SK-N-SH (cell line): ENCODE measurements around the gene HHLA2. TPM values are rescaled to one million over a fixed set of nuclear protein-coding genes. Genes with fewer than 3 reads are reported as not detected.
A peak's percentile ranks its signal among the peaks of the same experiment; 100 is the strongest.

Experiments
- CTCF ChIA-PET: fragments of 300-600, 350-600 bp; formaldehyde crosslinking; extraction: SDS; loops from one replicate; lab custom pipeline; 2021; lab: Yijun Ruan, JAX
- POLR2A ChIA-PET: fragments of 350-600 bp; sonication (Branson Sonifier 250); formaldehyde crosslinking; extraction: SDS; loops from one replicate; lab custom pipeline; 2020; ENCODE audit warnings: antibody characterized with exemption, inconsistent platforms; lab: Yijun Ruan, JAX
- DNase-seq: peaks from one replicate; pipeline ENCODE4 v3.0.0; 2012
- H2AFZ ChIP-seq: fragments of 200-600 bp; sonication (generic); 2 replicates; pipeline ENCODE4 v1.8.1; 2016; ENCODE audit warnings: antibody characterized with exemption, mild to moderate bottlenecking, low read depth
- H3F3A ChIP-seq: fragments of 200-600 bp; sonication (generic); replicated peaks from 2 replicates; pipeline ENCODE3; 2016; ENCODE audit warnings: antibody characterized with exemption, mild to moderate bottlenecking; ENCODE audit not compliant: insufficient read depth
- H3K27ac ChIP-seq, 2 experiments: fragments of 200-500 bp in 1 of 2; fragments of 200-600 bp in 1 of 2; sonication (Bioruptor generic) in 1 of 2; sonication (generic), shearing (Covaris generic) in 1 of 2; 2 replicates each; pipeline versions ENCODE4 v1.5.1 to v1.6.1; 2014 to 2016; ENCODE audit warnings: low read depth in 2 of 2, inconsistent platforms in 1 of 2, low read length in 1 of 2, mild to moderate bottlenecking in 1 of 2, mixed read lengths in 1 of 2
- H3K27me3 ChIP-seq: fragments of 200-600 bp; sonication (generic), shearing (Covaris generic); 2 replicates; pipeline ENCODE4 v1.6.1; 2016; ENCODE audit warnings: mixed run types; ENCODE audit not compliant: insufficient read depth
- H3K36me3 ChIP-seq, 2 experiments: fragments of 200-500 bp in 1 of 2; fragments of 200-600 bp in 1 of 2; sonication (Bioruptor generic) in 1 of 2; sonication (generic) in 1 of 2; replicated peaks in 1 of 2; 2 replicates each; pipeline versions ENCODE3 to v1.5.1; 2014 to 2016; ENCODE audit warnings: low read length in 1 of 2, mild to moderate bottlenecking in 1 of 2; ENCODE audit not compliant: insufficient read depth in 2 of 2, control insufficient read depth in 1 of 2
- H3K4me1 ChIP-seq, 2 experiments: fragments of 200-500 bp in 1 of 2; fragments of 200-600 bp in 1 of 2; sonication (Bioruptor generic) in 1 of 2; sonication (generic), shearing (Covaris generic) in 1 of 2; 2 replicates each; pipeline versions ENCODE4 v1.5.1 to v1.6.1; 2014 to 2016; ENCODE audit warnings: low read depth in 1 of 2, low read length in 1 of 2, mixed run types in 1 of 2; ENCODE audit not compliant: insufficient read depth in 2 of 2, control insufficient read depth in 1 of 2
- H3K4me2 ChIP-seq: fragments of 200-600 bp; sonication (generic), shearing (Covaris generic); 2 replicates; pipeline ENCODE4 v1.6.1; 2017; ENCODE audit warnings: mixed run types
- H3K4me3 ChIP-seq, 2 experiments: fragments of 200-500 bp in 1 of 2; fragments of 200-600 bp in 1 of 2; sonication (Bioruptor generic) in 1 of 2; sonication (generic), shearing (Covaris generic) in 1 of 2; 2 replicates each; pipeline versions ENCODE4 v1.5.1 to v1.8.1; 2014 to 2016; ENCODE audit warnings: low read depth in 2 of 2, inconsistent platforms in 1 of 2, low read length in 1 of 2, mild to moderate bottlenecking in 1 of 2, mixed read lengths in 1 of 2, moderate library complexity in 1 of 2
- H3K79me2 ChIP-seq: fragments of 200-600 bp; sonication (generic); 2 replicates; pipeline ENCODE4 v1.8.1; 2017; ENCODE audit warnings: mild to moderate bottlenecking; ENCODE audit not compliant: insufficient read depth
- H3K9ac ChIP-seq: fragments of 200-600 bp; sonication (generic); 2 replicates; pipeline ENCODE4 v1.6.1; 2017; ENCODE audit warnings: mixed run types
- H3K9me2 ChIP-seq: fragments of 200-600 bp; sonication (generic); 2 replicates; pipeline ENCODE4 v1.6.1; 2017; ENCODE audit warnings: mixed run types
- H3K9me3 ChIP-seq: fragments of 200-600 bp; sonication (generic); 2 replicates; pipeline ENCODE4 v1.6.1; 2017; ENCODE audit warnings: mixed run types, mild to moderate bottlenecking, moderate library complexity
- H4K20me1 ChIP-seq: fragments of 200-600 bp; sonication (generic); 2 replicates; pipeline ENCODE4 v1.6.1; 2017; ENCODE audit warnings: mild to moderate bottlenecking, mixed run types; ENCODE audit not compliant: insufficient read depth
- CHD2 ChIP-seq: fragments of 150-350 bp; IDR thresholded peaks from 2 replicates; pipeline ENCODE4 v1.6.1; 2018; ENCODE audit warnings: low read length; ENCODE audit not compliant: partially characterized antibody
- EP300 ChIP-seq, 2 experiments: IDR thresholded peaks; 2 replicates each; pipeline versions ENCODE4 v1.4.0 to v1.6.1; 2012; ENCODE audit warnings: borderline replicate concordance in 1 of 2, low read depth in 1 of 2, low read length in 1 of 2
- FOSL2 ChIP-seq: IDR thresholded peaks from 2 replicates; pipeline ENCODE4 v1.4.0; 2012; ENCODE audit warnings: low read depth, mild to moderate bottlenecking, moderate library complexity, borderline replicate concordance
- FOXM1 ChIP-seq: IDR thresholded peaks from 2 replicates; pipeline ENCODE4 v1.4.0; 2012; ENCODE audit warnings: low read depth, mild to moderate bottlenecking
- GABPA ChIP-seq: IDR thresholded peaks from 2 replicates; pipeline ENCODE4 v1.4.0; 2012; ENCODE audit warnings: low read depth, mild to moderate bottlenecking
- GATA2 ChIP-seq: sonication (generic); formaldehyde crosslinking; IDR thresholded peaks from 2 replicates; pipeline ENCODE4 v1.5.0; 2020; ENCODE audit warnings: mild to moderate bottlenecking, missing genetic modification reagents
- IRF3 ChIP-seq: fragments of 150-350 bp; IDR thresholded peaks from 2 replicates; pipeline ENCODE4 v1.6.1; 2016; ENCODE audit warnings: mild to moderate bottlenecking, low read depth, low read length
- JUND ChIP-seq: IDR thresholded peaks from 2 replicates; pipeline ENCODE4 v1.4.0; 2012
- NFIC ChIP-seq: IDR thresholded peaks from 2 replicates; pipeline ENCODE4 v1.4.0; 2012; ENCODE audit warnings: borderline replicate concordance
- NRF1 ChIP-seq: IDR thresholded peaks from 2 replicates; pipeline ENCODE4 v1.6.1; 2012; ENCODE audit warnings: low read depth, mild to moderate bottlenecking, low read length
- RCOR1 ChIP-seq: fragments of 150-350 bp; IDR thresholded peaks from 2 replicates; pipeline ENCODE4 v1.6.1; 2017; ENCODE audit warnings: antibody characterized with exemption, low read length
- RXRA ChIP-seq: IDR thresholded peaks from 2 replicates; pipeline ENCODE4 v1.4.0; 2012; ENCODE audit warnings: low read depth, mild to moderate bottlenecking, borderline replicate concordance
- SIN3A ChIP-seq: IDR thresholded peaks from 2 replicates; pipeline ENCODE4 v1.6.1; 2012; ENCODE audit warnings: low read depth, mild to moderate bottlenecking, low read length, moderate library complexity, borderline replicate concordance
- TCF12 ChIP-seq: IDR thresholded peaks from 2 replicates; pipeline ENCODE4 v1.4.0; 2012
- USF1 ChIP-seq: IDR thresholded peaks from 2 replicates; pipeline ENCODE4 v1.4.0; 2012; ENCODE audit warnings: low read depth, borderline replicate concordance
- YY1 ChIP-seq: IDR thresholded peaks from 2 replicates; pipeline ENCODE4 v1.4.0; 2012; ENCODE audit warnings: low read depth, mild to moderate bottlenecking
- WGBS: methylation state at CpG from one replicate; pipeline ENCODE4 v1.1.6; 2017; ENCODE audit warnings: low lambda C conversion rate; 5-methylcytosine and 5-hydroxymethylcytosine counted together
- polyA plus RNA-seq, 3 experiments: library from polyadenylated mRNA; depleted of rRNA; stranded (reverse); fragments of >200 nt; gene quantifications; 2 replicates each; pipeline ENCODE4 v1.2.3, GENCODE V29; 2012
- TF ChIP-seq, protein P1 (sequence below): IDR thresholded peaks from 2 replicates; pipeline ENCODE4 v1.4.0; 2012; ENCODE audit warnings: low read depth, borderline replicate concordance
- TF ChIP-seq, protein P2 (sequence below): fragments of 200-600 bp; sonication (generic); IDR thresholded peaks from 2 replicates; pipeline ENCODE4 v1.6.1; 2017; ENCODE audit warnings: antibody characterized with exemption, mild to moderate bottlenecking, moderate library complexity
- TF ChIP-seq, protein P3 (sequence below): IDR thresholded peaks from 2 replicates; pipeline ENCODE4 v1.4.0; 2012; ENCODE audit warnings: low read depth
- TF ChIP-seq, protein P4 (sequence below): fragments of 150-350 bp; IDR thresholded peaks from 2 replicates; pipeline ENCODE4 v1.6.1; 2017; ENCODE audit warnings: antibody characterized with exemption, low read length, low read depth, borderline replicate concordance

Gene HHLA2
- polyA plus RNA-seq, 1 of the 3 experiments (the other 2 are of a cell fraction) = not detected

GRCh38 chr3:108416111-108416869 is 119.9 kb downstream of the HHLA2 start:
- DNase-seq = no peak
- ChIA-PET CTCF (no interaction called here), POLR2A (no interaction called here)
- peak overlapping the region; percentile 48; the same call in 1 of the 2 replicates for H2AFZ ChIP-seq
- H3F3A ChIP-seq = peaks cover 14% of the 10 kb centered on the region
- H3K79me2 ChIP-seq = no peaks in the 10 kb centered on the region
- no peaks in the 10 kb centered on the region for H3K36me3 ChIP-seq
- H3K4me1 ChIP-seq = peaks cover 3 to 22% of the 10 kb centered on the region in 2 experiments; a peak in 3 of 4 replicates
- no peaks in the 10 kb centered on the region for H3K9me2 ChIP-seq
- no peaks in the 10 kb centered on the region for H3K9me3 ChIP-seq
- H4K20me1 ChIP-seq = no peaks in the 10 kb centered on the region
- no peak for TF ChIP-seq GATA2 (CRISPR knock-in tag)
- H3K4me2 ChIP-seq = peak overlapping the region; percentile 26; the same call in 1 of the 2 replicates
- H3K27ac ChIP-seq = peak overlapping the region in 1 of 2 experiments; percentile 6; a peak in 1 of 4 replicates
- H3K27me3 ChIP-seq = no peaks in the 10 kb centered on the region
- H3K4me3 ChIP-seq = no peak overlapping the region
- WGBS = 77% methylated on average over 4 of the region's 4 CpGs
- no peak overlapping the region for H3K9ac ChIP-seq

GRCh38 chr3:108420926-108421325 is 124.6 kb downstream of the HHLA2 start:
- no peaks in the 10 kb centered on the region for H3K36me3 ChIP-seq
- peaks cover 17% of the 10 kb centered on the region for H3F3A ChIP-seq
- H2AFZ ChIP-seq = no peak overlapping the region
- peak overlapping the region in 1 of 2 experiments; percentile 54; a peak in 2 of 4 replicates for H3K27ac ChIP-seq
- no peak overlapping the region for H3K4me3 ChIP-seq
- H3K79me2 ChIP-seq = no peaks in the 10 kb centered on the region
- POLR2A ChIA-PET = interaction anchor here (0.6 kb wide), 1 partner anchor 103 kb away, joined by 3 read pairs; no protein-coding TSS in a partner anchor
- no peak for DNase-seq
- CTCF ChIA-PET = no interaction called here
- no peaks in the 10 kb centered on the region for H3K9me3 ChIP-seq
- H3K9me2 ChIP-seq = no peaks in the 10 kb centered on the region
- H3K4me1 ChIP-seq = peaks cover 0 to 18% of the 10 kb centered on the region in 2 experiments; a peak in 2 of 4 replicates
- H3K9ac ChIP-seq = no peak overlapping the region
- H4K20me1 ChIP-seq = no peaks in the 10 kb centered on the region
- 75% methylated on average over 1 of the region's 2 CpGs for WGBS
- H3K4me2 ChIP-seq = no peak overlapping the region
- no peaks in the 10 kb centered on the region for H3K27me3 ChIP-seq
- TF ChIP-seq YY1 (no peak), RCOR1 (no peak), TCF12 (peak; percentile 54), FOSL2 (peak; percentile 76; the same call in 1 of the 2 replicates), SIN3A (no peak), CHD2 (no peak), RXRA (no peak), USF1 (no peak), NFIC (peak; percentile 68), IRF3 (no peak), FOXM1 (no peak), JUND (peak; percentile 73), GABPA (no peak), NRF1 (no peak), EP300 (IDR thresholded peaks at IDR 0.05; ENCODE audit: borderline replicate concordance in 1 of 2, low read depth in 1 of 2, low read length in 1 of 2) (peak in 1 of 2 experiments; percentile 40; a peak in 1 of 4 replicates)
- TF ChIP-seq, protein P1, sequence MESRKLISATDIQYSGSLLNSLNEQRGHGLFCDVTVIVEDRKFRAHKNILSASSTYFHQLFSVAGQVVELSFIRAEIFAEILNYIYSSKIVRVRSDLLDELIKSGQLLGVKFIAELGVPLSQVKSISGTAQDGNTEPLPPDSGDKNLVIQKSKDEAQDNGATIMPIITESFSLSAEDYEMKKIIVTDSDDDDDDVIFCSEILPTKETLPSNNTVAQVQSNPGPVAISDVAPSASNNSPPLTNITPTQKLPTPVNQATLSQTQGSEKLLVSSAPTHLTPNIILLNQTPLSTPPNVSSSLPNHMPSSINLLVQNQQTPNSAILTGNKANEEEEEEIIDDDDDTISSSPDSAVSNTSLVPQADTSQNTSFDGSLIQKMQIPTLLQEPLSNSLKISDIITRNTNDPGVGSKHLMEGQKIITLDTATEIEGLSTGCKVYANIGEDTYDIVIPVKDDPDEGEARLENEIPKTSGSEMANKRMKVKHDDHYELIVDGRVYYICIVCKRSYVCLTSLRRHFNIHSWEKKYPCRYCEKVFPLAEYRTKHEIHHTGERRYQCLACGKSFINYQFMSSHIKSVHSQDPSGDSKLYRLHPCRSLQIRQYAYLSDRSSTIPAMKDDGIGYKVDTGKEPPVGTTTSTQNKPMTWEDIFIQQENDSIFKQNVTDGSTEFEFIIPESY = no peak
- TF ChIP-seq, protein P2, sequence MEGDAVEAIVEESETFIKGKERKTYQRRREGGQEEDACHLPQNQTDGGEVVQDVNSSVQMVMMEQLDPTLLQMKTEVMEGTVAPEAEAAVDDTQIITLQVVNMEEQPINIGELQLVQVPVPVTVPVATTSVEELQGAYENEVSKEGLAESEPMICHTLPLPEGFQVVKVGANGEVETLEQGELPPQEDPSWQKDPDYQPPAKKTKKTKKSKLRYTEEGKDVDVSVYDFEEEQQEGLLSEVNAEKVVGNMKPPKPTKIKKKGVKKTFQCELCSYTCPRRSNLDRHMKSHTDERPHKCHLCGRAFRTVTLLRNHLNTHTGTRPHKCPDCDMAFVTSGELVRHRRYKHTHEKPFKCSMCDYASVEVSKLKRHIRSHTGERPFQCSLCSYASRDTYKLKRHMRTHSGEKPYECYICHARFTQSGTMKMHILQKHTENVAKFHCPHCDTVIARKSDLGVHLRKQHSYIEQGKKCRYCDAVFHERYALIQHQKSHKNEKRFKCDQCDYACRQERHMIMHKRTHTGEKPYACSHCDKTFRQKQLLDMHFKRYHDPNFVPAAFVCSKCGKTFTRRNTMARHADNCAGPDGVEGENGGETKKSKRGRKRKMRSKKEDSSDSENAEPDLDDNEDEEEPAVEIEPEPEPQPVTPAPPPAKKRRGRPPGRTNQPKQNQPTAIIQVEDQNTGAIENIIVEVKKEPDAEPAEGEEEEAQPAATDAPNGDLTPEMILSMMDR = no peak
- TF ChIP-seq, protein P3, sequence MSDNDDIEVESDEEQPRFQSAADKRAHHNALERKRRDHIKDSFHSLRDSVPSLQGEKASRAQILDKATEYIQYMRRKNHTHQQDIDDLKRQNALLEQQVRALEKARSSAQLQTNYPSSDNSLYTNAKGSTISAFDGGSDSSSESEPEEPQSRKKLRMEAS = 0 out of 2 replicates have a peak, but pooled peaks have one; percentile 34
- TF ChIP-seq, protein P4, sequence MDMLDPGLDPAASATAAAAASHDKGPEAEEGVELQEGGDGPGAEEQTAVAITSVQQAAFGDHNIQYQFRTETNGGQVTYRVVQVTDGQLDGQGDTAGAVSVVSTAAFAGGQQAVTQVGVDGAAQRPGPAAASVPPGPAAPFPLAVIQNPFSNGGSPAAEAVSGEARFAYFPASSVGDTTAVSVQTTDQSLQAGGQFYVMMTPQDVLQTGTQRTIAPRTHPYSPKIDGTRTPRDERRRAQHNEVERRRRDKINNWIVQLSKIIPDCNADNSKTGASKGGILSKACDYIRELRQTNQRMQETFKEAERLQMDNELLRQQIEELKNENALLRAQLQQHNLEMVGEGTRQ = no peak
